ENCODE data around the gene KBTBD12.

KBTBD12 gene

DNA sequence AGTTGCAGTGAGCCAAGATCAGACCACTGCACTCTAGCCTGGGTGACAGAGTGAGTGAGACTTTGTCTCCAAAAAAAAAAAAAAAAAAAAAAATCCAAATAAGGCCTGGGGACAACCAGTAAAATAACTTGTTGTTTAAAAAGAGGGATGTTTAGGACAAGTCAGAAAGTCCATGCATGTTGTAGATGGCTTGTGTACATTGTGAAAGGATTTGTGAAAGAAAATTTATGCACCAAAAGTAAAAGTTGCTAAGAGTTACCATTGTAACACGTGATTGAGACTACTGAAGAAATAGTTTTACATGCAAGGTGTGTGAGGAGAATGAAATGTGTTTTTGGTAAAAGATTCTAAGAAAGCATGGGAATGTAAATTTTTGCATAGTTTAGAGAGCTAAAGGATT is 101.5 kb downstream of the KBTBD12 start:
- no peak overlapping the region for H3K4me3 ChIP-seq (replicated peaks; ENCODE audit: low read depth, low read length)
- no peak for DNase-seq (ENCODE audit: low read depth)
- TF ChIP-seq, protein P1, sequence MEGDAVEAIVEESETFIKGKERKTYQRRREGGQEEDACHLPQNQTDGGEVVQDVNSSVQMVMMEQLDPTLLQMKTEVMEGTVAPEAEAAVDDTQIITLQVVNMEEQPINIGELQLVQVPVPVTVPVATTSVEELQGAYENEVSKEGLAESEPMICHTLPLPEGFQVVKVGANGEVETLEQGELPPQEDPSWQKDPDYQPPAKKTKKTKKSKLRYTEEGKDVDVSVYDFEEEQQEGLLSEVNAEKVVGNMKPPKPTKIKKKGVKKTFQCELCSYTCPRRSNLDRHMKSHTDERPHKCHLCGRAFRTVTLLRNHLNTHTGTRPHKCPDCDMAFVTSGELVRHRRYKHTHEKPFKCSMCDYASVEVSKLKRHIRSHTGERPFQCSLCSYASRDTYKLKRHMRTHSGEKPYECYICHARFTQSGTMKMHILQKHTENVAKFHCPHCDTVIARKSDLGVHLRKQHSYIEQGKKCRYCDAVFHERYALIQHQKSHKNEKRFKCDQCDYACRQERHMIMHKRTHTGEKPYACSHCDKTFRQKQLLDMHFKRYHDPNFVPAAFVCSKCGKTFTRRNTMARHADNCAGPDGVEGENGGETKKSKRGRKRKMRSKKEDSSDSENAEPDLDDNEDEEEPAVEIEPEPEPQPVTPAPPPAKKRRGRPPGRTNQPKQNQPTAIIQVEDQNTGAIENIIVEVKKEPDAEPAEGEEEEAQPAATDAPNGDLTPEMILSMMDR (IDR thresholded peaks at IDR 0.05; ENCODE audit: low read length, missing control alignments) = no peak

DNA sequence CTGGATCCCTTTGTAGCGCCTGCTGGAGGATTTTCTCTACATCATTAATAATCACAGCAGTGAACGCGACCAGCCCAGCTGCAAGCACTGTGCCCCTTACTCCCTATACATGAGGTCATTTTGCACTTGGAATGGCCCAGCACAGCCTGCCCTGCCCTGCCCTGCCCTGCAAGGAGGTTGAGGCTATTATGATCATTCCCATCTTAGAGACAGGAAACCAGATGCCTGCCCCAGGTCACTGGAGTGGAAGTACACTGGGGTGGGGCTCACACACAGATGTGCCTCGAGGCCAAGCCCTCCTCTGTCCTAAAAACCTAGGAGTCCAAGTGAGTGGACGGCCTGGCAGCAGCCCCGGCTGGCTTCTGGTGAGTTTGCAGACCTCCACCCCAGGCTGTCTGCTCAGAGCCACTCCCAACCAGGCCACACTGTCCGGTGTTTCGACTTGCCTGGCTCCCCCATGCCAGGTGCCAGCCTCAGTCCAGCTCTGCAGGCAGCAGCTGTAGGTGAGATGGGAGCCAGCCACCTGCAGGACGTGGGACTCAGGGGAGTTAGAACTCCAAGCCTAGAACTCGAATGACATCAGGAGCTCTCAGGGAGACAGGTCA is 106.8 kb downstream of the KBTBD12 start:
- no peak for DNase-seq (ENCODE audit: low read depth)
- TF ChIP-seq, protein P1 (IDR thresholded peaks at IDR 0.05; ENCODE audit: low read length, missing control alignments) = no peak
- H3K4me3 ChIP-seq (replicated peaks; ENCODE audit: low read depth, low read length) = no peak overlapping the region

DNA sequence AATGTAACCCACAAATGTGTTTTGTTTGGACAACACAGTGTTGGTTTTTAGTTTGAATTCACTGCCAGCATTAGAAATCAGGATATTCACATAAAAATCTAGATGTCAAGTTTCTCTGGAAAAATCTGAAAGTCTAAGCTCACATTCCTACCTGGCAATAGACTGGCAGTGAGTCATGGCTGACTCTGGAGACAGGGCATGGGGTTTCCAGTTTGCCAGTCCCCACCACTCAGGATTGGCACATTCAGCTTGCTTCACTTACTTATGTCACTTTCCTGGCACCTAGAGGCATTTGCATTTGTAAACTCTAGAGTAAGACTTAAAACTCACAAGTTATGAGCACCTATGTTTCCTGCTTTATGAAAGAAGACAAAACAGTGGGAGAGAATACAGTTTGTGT is 118.1 kb downstream of the KBTBD12 start:
- DNase-seq (ENCODE audit: low read depth) = no peak
- no peak overlapping the region for H3K4me3 ChIP-seq (replicated peaks; ENCODE audit: low read depth, low read length)
- TF ChIP-seq, protein P1 (IDR thresholded peaks at IDR 0.05; ENCODE audit: low read length, missing control alignments) = no peak

DNA sequence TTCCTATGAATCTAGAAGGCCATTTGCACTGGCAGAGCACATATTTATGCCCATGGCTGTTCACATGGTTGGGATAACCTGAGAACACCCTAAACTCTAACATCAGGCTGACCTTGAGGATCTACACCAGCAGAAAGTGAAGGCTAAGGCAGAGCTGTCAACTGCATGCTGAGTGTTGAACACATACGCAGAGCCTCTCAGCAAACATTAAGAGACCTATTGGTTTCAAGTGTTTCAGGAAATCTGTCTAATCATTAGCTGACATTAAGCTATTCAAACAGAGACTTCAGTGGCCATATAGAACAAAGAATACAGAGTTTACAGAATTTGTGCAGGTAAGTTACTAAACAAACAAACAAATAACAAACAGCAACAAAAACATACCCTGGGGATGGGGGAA is 121.1 kb downstream of the KBTBD12 start:
- no peak for DNase-seq (ENCODE audit: low read depth)
- no peak overlapping the region for H3K4me3 ChIP-seq (replicated peaks; ENCODE audit: low read depth, low read length)
- TF ChIP-seq, protein P1 (IDR thresholded peaks at IDR 0.05; ENCODE audit: low read length, missing control alignments) = no peak

All from fibroblast of pulmonary artery (primary cell).